WTC11 (cell line): ENCODE data around the gene CHST11. TPM values are rescaled to one million over a fixed set of nuclear protein-coding genes. Genes with fewer than 3 reads are reported as not detected.

Experiments
- ATAC-seq: fragments of 200-7000 bp; cut with Tn5 transposase; 2 replicates; pipeline ENCODE4 v1.10.0; 2021; ENCODE audit warnings: mild to moderate bottlenecking, moderate library complexity
- CTCF ChIA-PET: fragments of 300-600 bp; sonication (Branson Sonifier 250); formaldehyde crosslinking; loops from one replicate; lab custom pipeline; 2021; ENCODE audit warnings: antibody characterized with exemption; lab: Charles Lee
- POLR2A ChIA-PET: fragments of 350-600 bp; sonication (Branson Sonifier 250); formaldehyde crosslinking; loops from one replicate; lab custom pipeline; 2021; ENCODE audit warnings: antibody characterized with exemption; lab: Charles Lee
- DNase-seq: peaks from one replicate; pipeline ENCODE4 v3.0.0; 2021; ENCODE audit warnings: low spot score
- H3K27ac Mint-ChIP-seq: 2 replicates; pipeline ENCODE4 v1.8.0; 2021; ENCODE audit warnings: mixed read lengths
- H3K27me3 Mint-ChIP-seq: 2 replicates; pipeline ENCODE4 v1.8.0; 2021; ENCODE audit warnings: low read depth, mild to moderate bottlenecking, moderate library complexity, mixed read lengths
- H3K36me3 Mint-ChIP-seq: 2 replicates; pipeline ENCODE4 v1.8.0; 2021; ENCODE audit warnings: mixed read lengths
- H3K4me1 Mint-ChIP-seq: 2 replicates; pipeline ENCODE4 v1.8.0; 2022; ENCODE audit warnings: mixed read lengths
- H3K4me3 Mint-ChIP-seq: 2 replicates; pipeline ENCODE4 v1.8.0; 2021; ENCODE audit warnings: mild to moderate bottlenecking, moderate library complexity, mixed read lengths
- H3K9me3 Mint-ChIP-seq: 2 replicates; pipeline ENCODE4 v1.8.0; 2021; ENCODE audit warnings: mixed read lengths
- AFF4 ChIP-seq: sonication (generic); formaldehyde crosslinking; IDR thresholded peaks from 2 replicates; pipeline ENCODE4 v1.8.1; 2023; ENCODE audit warnings: mild to moderate bottlenecking, missing genetic modification reagents, borderline replicate concordance
- AR ChIP-seq: fragments of 250-450 bp; sonication (Bioruptor Pico); IDR thresholded peaks from 2 replicates; pipeline ENCODE4 v1.9.0; 2021; ENCODE audit warnings: mild to moderate bottlenecking
- CREM ChIP-seq: sonication (generic); formaldehyde crosslinking; IDR thresholded peaks from 2 replicates; pipeline ENCODE4 v1.8.1; 2022; ENCODE audit warnings: mild to moderate bottlenecking, missing genetic modification reagents, moderate library complexity
- CTCF ChIP-seq: fragments of 200-600 bp; IDR thresholded peaks from 2 replicates; pipeline ENCODE4 v1.8.0; 2022; ENCODE audit warnings: antibody characterized with exemption
- E2F5 ChIP-seq: sonication (generic); formaldehyde crosslinking; IDR thresholded peaks from 2 replicates; pipeline ENCODE4 v1.8.1; 2022; ENCODE audit warnings: mild to moderate bottlenecking, moderate library complexity, missing genetic modification reagents
- FOXP4 ChIP-seq: sonication (generic); formaldehyde crosslinking; IDR thresholded peaks from 2 replicates; pipeline ENCODE4 v1.8.0; 2022; ENCODE audit warnings: mild to moderate bottlenecking, missing genetic modification reagents
- GABPB1 ChIP-seq: sonication (generic); formaldehyde crosslinking; IDR thresholded peaks from 2 replicates; pipeline ENCODE4 v1.8.1; 2023; ENCODE audit warnings: mild to moderate bottlenecking, missing genetic modification reagents
- JUN ChIP-seq: sonication (generic); formaldehyde crosslinking; IDR thresholded peaks from 2 replicates; pipeline ENCODE4 v1.8.0; 2023; ENCODE audit warnings: mild to moderate bottlenecking, missing genetic modification reagents
- NR3C1 ChIP-seq: sonication (generic); formaldehyde crosslinking; conservative IDR thresholded peaks from 2 replicates; pipeline ENCODE4 v1.8.1; 2023; ENCODE audit warnings: low read depth, mild to moderate bottlenecking, missing genetic modification reagents
- TCF7 ChIP-seq: sonication (generic); formaldehyde crosslinking; IDR thresholded peaks from 2 replicates; pipeline ENCODE4 v1.8.0; 2022; ENCODE audit warnings: mild to moderate bottlenecking, low read depth, missing genetic modification reagents, moderate library complexity
- ZSCAN18 ChIP-seq: fragments of 250-450 bp; sonication (Bioruptor Pico); IDR thresholded peaks from 2 replicates; pipeline ENCODE4 v2.1.2; 2022; ENCODE audit warnings: mild to moderate bottlenecking, moderate library complexity
- total RNA-seq: library from RNA; stranded (reverse); gene quantifications from 3 replicates; pipeline ENCODE4 v1.2.3, GENCODE V29; 2021
- TF ChIP-seq, protein P1 (sequence below): sonication (generic); formaldehyde crosslinking; IDR thresholded peaks from 2 replicates; pipeline ENCODE4 v1.8.0; 2023; ENCODE audit warnings: missing genetic modification reagents, mild to moderate bottlenecking, borderline replicate concordance
- TF ChIP-seq, protein P2 (sequence below): sonication (generic); formaldehyde crosslinking; conservative IDR thresholded peaks from 2 replicates; pipeline ENCODE4 v1.8.1; 2023; ENCODE audit warnings: mild to moderate bottlenecking, low read depth, missing genetic modification reagents, moderate library complexity

CHST11 gene
- total RNA-seq, 1 experiment from 2014 or later, result 24.2 TPM

DNA sequence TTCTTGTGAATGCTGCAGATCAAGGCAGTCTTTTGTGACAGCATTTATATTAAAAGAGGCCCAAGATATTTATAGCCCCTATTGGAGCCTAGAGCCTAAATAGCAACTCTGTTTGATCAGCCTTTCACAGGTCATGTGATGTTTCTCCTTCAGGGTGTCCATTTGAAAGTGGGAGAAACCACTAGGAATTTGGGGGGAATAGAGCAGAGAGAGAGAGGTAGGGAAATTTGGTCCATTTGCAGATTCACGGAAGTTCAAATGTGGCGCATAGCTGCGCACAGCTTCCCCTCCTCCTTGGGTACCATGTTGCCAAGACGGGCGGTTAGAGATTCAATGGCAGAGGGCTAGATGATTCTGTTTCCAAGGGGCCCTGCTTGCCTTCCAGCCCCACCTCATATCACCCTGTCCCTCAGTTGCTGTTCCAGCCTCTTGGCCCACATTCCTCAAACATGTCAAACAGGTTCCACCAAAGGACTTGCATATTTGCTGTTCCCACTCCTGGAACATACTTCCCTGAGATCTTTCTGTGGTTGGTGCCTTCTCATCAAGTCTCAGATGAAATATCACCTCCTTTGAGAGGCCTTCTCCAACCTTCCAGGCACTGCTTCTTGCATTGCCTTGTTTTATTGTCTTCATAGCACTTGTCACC, 220.8 kb downstream of the CHST11 start (continued):
- no peak for TF ChIP-seq CTCF

DNA sequence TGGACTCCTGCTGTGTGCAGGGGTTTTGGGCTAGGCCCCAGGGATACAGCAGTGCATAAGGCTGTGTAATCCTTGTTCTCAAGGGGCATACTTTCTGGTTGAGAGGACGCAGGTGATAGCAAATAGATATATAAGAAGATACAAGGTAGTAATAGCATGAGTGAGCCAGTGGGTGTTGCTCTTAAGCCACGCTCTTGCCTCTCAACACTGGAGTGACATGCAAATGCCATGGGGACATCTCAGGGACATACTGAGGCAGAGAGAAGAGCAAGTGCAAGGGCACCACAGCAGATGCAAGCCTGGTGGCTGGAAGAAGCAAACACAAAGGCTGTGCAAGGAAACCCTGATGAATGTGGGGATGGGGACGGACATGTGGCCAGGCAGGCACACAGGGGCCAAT, 223.3 kb downstream of the CHST11 start:
- no peak for TF ChIP-seq AFF4 (CRISPR knock-in tag)
- TF ChIP-seq, protein P1, sequence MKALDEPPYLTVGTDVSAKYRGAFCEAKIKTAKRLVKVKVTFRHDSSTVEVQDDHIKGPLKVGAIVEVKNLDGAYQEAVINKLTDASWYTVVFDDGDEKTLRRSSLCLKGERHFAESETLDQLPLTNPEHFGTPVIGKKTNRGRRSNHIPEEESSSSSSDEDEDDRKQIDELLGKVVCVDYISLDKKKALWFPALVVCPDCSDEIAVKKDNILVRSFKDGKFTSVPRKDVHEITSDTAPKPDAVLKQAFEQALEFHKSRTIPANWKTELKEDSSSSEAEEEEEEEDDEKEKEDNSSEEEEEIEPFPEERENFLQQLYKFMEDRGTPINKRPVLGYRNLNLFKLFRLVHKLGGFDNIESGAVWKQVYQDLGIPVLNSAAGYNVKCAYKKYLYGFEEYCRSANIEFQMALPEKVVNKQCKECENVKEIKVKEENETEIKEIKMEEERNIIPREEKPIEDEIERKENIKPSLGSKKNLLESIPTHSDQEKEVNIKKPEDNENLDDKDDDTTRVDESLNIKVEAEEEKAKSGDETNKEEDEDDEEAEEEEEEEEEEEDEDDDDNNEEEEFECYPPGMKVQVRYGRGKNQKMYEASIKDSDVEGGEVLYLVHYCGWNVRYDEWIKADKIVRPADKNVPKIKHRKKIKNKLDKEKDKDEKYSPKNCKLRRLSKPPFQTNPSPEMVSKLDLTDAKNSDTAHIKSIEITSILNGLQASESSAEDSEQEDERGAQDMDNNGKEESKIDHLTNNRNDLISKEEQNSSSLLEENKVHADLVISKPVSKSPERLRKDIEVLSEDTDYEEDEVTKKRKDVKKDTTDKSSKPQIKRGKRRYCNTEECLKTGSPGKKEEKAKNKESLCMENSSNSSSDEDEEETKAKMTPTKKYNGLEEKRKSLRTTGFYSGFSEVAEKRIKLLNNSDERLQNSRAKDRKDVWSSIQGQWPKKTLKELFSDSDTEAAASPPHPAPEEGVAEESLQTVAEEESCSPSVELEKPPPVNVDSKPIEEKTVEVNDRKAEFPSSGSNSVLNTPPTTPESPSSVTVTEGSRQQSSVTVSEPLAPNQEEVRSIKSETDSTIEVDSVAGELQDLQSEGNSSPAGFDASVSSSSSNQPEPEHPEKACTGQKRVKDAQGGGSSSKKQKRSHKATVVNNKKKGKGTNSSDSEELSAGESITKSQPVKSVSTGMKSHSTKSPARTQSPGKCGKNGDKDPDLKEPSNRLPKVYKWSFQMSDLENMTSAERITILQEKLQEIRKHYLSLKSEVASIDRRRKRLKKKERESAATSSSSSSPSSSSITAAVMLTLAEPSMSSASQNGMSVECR (CRISPR knock-in tag), result no peak
- TF ChIP-seq ZSCAN18 (CRISPR knock-in tag), result no peak
- TF ChIP-seq CREM (CRISPR knock-in tag), result no peak
- TF ChIP-seq JUN (CRISPR knock-in tag), result no peak
- no peak for TF ChIP-seq E2F5 (CRISPR knock-in tag)
- TF ChIP-seq TCF7 (CRISPR knock-in tag), result no peak
- no peak for TF ChIP-seq AR (CRISPR knock-in tag)
- no peak for TF ChIP-seq FOXP4
- no peak for TF ChIP-seq NR3C1 (CRISPR knock-in tag)
- TF ChIP-seq, protein P2, sequence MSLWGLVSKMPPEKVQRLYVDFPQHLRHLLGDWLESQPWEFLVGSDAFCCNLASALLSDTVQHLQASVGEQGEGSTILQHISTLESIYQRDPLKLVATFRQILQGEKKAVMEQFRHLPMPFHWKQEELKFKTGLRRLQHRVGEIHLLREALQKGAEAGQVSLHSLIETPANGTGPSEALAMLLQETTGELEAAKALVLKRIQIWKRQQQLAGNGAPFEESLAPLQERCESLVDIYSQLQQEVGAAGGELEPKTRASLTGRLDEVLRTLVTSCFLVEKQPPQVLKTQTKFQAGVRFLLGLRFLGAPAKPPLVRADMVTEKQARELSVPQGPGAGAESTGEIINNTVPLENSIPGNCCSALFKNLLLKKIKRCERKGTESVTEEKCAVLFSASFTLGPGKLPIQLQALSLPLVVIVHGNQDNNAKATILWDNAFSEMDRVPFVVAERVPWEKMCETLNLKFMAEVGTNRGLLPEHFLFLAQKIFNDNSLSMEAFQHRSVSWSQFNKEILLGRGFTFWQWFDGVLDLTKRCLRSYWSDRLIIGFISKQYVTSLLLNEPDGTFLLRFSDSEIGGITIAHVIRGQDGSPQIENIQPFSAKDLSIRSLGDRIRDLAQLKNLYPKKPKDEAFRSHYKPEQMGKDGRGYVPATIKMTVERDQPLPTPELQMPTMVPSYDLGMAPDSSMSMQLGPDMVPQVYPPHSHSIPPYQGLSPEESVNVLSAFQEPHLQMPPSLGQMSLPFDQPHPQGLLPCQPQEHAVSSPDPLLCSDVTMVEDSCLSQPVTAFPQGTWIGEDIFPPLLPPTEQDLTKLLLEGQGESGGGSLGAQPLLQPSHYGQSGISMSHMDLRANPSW, result no peak
- no peak for TF ChIP-seq GABPB1 (CRISPR knock-in tag)
- Mint-ChIP-seq H3K27me3 (no peaks in the 10 kb centered on the region), H3K4me3 (no peak overlapping the region), H3K9me3 (no peaks in the 10 kb centered on the region), H3K27ac (no peak overlapping the region; the same call in 1 of the 2 replicates), H3K36me3 (no peaks in the 10 kb centered on the region), H3K4me1 (peaks cover 36% of the 10 kb centered on the region)
- peak; percentile 82 for ATAC-seq
- CTCF ChIA-PET, result interaction anchor here (1.5 kb wide), 1 partner anchor 298 kb away, joined by 6 read pairs; no protein-coding TSS in a partner anchor
- POLR2A ChIA-PET, result no interaction called here
- DNase-seq, result no peak
